ENCODE results near the gene EIF2AK2.

Gene EIF2AK2

DNA sequence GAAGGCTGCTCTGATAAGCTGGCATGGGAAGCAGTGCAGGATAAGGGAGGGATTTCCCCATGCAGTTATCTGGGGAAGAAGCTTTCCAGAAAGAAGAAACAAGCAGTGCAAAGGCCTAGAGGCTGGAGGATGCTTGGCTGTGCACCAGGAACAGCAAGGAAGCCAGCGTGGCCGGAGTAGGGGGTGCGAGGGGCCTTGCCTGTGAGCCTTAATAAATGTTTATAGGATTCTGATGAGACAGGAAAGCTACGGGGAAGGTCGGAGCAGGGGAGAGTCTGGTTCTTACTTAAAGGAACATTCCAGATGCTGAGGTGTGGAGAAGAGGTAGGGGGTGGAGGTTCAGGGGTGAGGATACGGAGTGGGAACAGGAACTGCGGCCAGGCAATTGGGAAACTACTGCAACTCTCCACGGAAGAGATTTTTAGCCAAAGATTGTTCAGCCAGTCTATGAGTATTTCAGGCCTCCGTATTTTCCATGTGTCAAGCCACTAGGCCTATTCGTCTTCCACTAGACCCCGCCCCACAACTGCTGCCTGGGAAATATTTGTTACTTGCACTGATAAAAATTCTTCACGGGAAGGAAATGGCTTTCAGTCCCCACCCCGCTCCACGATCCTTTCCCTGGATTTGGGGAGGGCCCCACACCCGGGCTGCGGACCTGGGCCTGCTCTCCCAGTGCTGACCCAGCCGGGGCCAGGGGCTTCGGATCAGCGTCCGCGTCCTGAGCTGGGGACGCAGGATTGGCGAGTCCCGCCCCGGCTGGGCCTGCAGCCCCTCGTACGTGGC lies 516 bp downstream of the EIF2AK2 start:
- TF ChIP-seq TAF1 (IDR thresholded peaks at IDR 0.05; ENCODE audit: low read depth) (0 out of 2 replicates have a peak, but pooled peaks have one; percentile 44), TEAD4 (IDR thresholded peaks at IDR 0.05) (no peak), ZBTB7A (IDR thresholded peaks at IDR 0.05; ENCODE audit: low read depth) (no peak), USF1 (IDR thresholded peaks at IDR 0.05) (no peak), EGR1 (IDR thresholded peaks at IDR 0.05) (no peak)

- TF ChIP-seq TAF1 (IDR thresholded peaks at IDR 0.05; ENCODE audit: low read depth) (no peak), FOXM1 (IDR thresholded peaks at IDR 0.05; ENCODE audit: borderline replicate concordance, low read depth) (no peak), RAD21 (IDR thresholded peaks at IDR 0.05; ENCODE audit: low read depth) (no peak), TCF12 (IDR thresholded peaks at IDR 0.05; ENCODE audit: low read depth) (no peak), EP300 (IDR thresholded peaks at IDR 0.05; ENCODE audit: borderline replicate concordance) (no peak), USF1 (IDR thresholded peaks at IDR 0.05) (no peak), MAX (IDR thresholded peaks at IDR 0.05) (no peak)
- TF ChIP-seq, protein P1, sequence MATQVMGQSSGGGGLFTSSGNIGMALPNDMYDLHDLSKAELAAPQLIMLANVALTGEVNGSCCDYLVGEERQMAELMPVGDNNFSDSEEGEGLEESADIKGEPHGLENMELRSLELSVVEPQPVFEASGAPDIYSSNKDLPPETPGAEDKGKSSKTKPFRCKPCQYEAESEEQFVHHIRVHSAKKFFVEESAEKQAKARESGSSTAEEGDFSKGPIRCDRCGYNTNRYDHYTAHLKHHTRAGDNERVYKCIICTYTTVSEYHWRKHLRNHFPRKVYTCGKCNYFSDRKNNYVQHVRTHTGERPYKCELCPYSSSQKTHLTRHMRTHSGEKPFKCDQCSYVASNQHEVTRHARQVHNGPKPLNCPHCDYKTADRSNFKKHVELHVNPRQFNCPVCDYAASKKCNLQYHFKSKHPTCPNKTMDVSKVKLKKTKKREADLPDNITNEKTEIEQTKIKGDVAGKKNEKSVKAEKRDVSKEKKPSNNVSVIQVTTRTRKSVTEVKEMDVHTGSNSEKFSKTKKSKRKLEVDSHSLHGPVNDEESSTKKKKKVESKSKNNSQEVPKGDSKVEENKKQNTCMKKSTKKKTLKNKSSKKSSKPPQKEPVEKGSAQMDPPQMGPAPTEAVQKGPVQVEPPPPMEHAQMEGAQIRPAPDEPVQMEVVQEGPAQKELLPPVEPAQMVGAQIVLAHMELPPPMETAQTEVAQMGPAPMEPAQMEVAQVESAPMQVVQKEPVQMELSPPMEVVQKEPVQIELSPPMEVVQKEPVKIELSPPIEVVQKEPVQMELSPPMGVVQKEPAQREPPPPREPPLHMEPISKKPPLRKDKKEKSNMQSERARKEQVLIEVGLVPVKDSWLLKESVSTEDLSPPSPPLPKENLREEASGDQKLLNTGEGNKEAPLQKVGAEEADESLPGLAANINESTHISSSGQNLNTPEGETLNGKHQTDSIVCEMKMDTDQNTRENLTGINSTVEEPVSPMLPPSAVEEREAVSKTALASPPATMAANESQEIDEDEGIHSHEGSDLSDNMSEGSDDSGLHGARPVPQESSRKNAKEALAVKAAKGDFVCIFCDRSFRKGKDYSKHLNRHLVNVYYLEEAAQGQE (IDR thresholded peaks at IDR 0.05; ENCODE audit: low read depth) = no peak
Measured at GRCh38 chr2:37154785-37155184, 2.0 kb downstream of the EIF2AK2 start.

GRCh38 chr2:37153224-37153623 lies 3.6 kb downstream of the EIF2AK2 start:
- TF ChIP-seq CEBPB (IDR thresholded peaks at IDR 0.05) (no peak), YY1 (IDR thresholded peaks at IDR 0.05; ENCODE audit: low read depth) (no peak), MAX (IDR thresholded peaks at IDR 0.05) (no peak), USF1 (IDR thresholded peaks at IDR 0.05) (no peak), RAD21 (IDR thresholded peaks at IDR 0.05; ENCODE audit: low read depth) (no peak), ZBTB7A (IDR thresholded peaks at IDR 0.05; ENCODE audit: low read depth) (no peak), EP300 (IDR thresholded peaks at IDR 0.05; ENCODE audit: borderline replicate concordance) (no peak), TEAD4 (IDR thresholded peaks at IDR 0.05) (no peak), FOXM1 (IDR thresholded peaks at IDR 0.05; ENCODE audit: borderline replicate concordance, low read depth) (no peak), TCF12 (IDR thresholded peaks at IDR 0.05; ENCODE audit: low read depth) (no peak), EGR1 (IDR thresholded peaks at IDR 0.05) (no peak), TAF1 (IDR thresholded peaks at IDR 0.05; ENCODE audit: low read depth) (no peak), NFIC (IDR thresholded peaks at IDR 0.05) (no peak), CREB1 (IDR thresholded peaks at IDR 0.05; ENCODE audit: low read depth) (no peak)
- TF ChIP-seq, protein P1 (IDR thresholded peaks at IDR 0.05; ENCODE audit: low read depth) = no peak

GRCh38 chr2:37149626-37150322 lies 7.0 kb downstream of the EIF2AK2 start:
- TF ChIP-seq TCF12 (IDR thresholded peaks at IDR 0.05; ENCODE audit: low read depth) (no peak), MAX (IDR thresholded peaks at IDR 0.05) (no peak), EP300 (IDR thresholded peaks at IDR 0.05; ENCODE audit: borderline replicate concordance) (no peak), RAD21 (IDR thresholded peaks at IDR 0.05; ENCODE audit: low read depth) (no peak), TAF1 (IDR thresholded peaks at IDR 0.05; ENCODE audit: low read depth) (no peak), USF1 (IDR thresholded peaks at IDR 0.05) (no peak), CEBPB (IDR thresholded peaks at IDR 0.05) (no peak), CREB1 (IDR thresholded peaks at IDR 0.05; ENCODE audit: low read depth) (no peak), FOXM1 (IDR thresholded peaks at IDR 0.05; ENCODE audit: borderline replicate concordance, low read depth) (no peak), EGR1 (IDR thresholded peaks at IDR 0.05) (no peak), ZBTB7A (IDR thresholded peaks at IDR 0.05; ENCODE audit: low read depth) (no peak)
- TF ChIP-seq, protein P1 (IDR thresholded peaks at IDR 0.05; ENCODE audit: low read depth) = no peak
